GM21619 (cell line): ENCODE measurements around the gene PDLIM1.

ENCODE experiments used
- ATAC-seq: cut with Tn5 transposase; IDR thresholded peaks from one replicate; pipeline ENCODE4 v1.9.1; 2021; ENCODE audit not compliant: unreplicated experiment

PDLIM1 gene

GRCh38 chr10:95290461-95291364 lies at the start of gene PDLIM1:
Gene PDLIM1 (minus strand): TSS chr10:95291003. CDS start chr10:95290915, 88 bp downstream.
- peak; percentile 34 for ATAC-seq

GRCh38 chr10:95339863-95340262 lies 49.1 kb upstream of the PDLIM1 start:
- ATAC-seq, result no peak

- ATAC-seq, result no peak
These were observed 46.8 kb upstream of the PDLIM1 start for GRCh38 chr10:95337423-95338160.

GRCh38 chr10:95336702-95337101 lies 45.9 kb upstream of the PDLIM1 start:
- no peak for ATAC-seq

GRCh38 chr10:95335933-95336699 lies 45.3 kb upstream of the PDLIM1 start:
- ATAC-seq, result no peak

GRCh38 chr10:95334805-95335144 lies 44.0 kb upstream of the PDLIM1 start:
- ATAC-seq, result no peak

- ATAC-seq, result no peak
These were observed 43.4 kb upstream of the PDLIM1 start for GRCh38 chr10:95333997-95334804.

- no peak for ATAC-seq
These were observed 42.0 kb upstream of the PDLIM1 start for GRCh38 chr10:95332666-95333249.

- no peak for ATAC-seq
These were observed 40.9 kb upstream of the PDLIM1 start for GRCh38 chr10:95331596-95332130.

- no peak for ATAC-seq
These were observed 40.2 kb upstream of the PDLIM1 start for GRCh38 chr10:95330966-95331453.

- ATAC-seq, result no peak
These were observed 38.5 kb upstream of the PDLIM1 start for GRCh38 chr10:95329296-95329695.

- ATAC-seq, result no peak
These were observed 37.2 kb upstream of the PDLIM1 start for GRCh38 chr10:95328013-95328412.

GRCh38 chr10:95327367-95327766 lies 36.6 kb upstream of the PDLIM1 start:
- no peak for ATAC-seq

GRCh38 chr10:95326396-95326795 lies 35.6 kb upstream of the PDLIM1 start:
- ATAC-seq, result no peak

GRCh38 chr10:95325863-95326262 lies 35.1 kb upstream of the PDLIM1 start:
- no peak for ATAC-seq

GRCh38 chr10:95324436-95325268 lies 33.8 kb upstream of the PDLIM1 start:
- no peak for ATAC-seq

GRCh38 chr10:95321554-95322301 lies 30.9 kb upstream of the PDLIM1 start:
- ATAC-seq, result no peak

- no peak for ATAC-seq
These were observed 28.4 kb upstream of the PDLIM1 start for GRCh38 chr10:95319239-95319638.
